GM12874 (cell line): ENCODE measurements around the gene KCNN4.
A peak's percentile ranks its signal among the peaks of the same experiment; 100 is the strongest.

ENCODE experiments used
- CTCF ChIP-seq: IDR thresholded peaks from 2 replicates; pipeline ENCODE4 v1.5.1; 2011; ENCODE audit warnings: low read depth, mild to moderate bottlenecking, control low read depth, low read length, moderate library complexity; ENCODE audit not compliant: insufficient read depth

Gene KCNN4

DNA sequence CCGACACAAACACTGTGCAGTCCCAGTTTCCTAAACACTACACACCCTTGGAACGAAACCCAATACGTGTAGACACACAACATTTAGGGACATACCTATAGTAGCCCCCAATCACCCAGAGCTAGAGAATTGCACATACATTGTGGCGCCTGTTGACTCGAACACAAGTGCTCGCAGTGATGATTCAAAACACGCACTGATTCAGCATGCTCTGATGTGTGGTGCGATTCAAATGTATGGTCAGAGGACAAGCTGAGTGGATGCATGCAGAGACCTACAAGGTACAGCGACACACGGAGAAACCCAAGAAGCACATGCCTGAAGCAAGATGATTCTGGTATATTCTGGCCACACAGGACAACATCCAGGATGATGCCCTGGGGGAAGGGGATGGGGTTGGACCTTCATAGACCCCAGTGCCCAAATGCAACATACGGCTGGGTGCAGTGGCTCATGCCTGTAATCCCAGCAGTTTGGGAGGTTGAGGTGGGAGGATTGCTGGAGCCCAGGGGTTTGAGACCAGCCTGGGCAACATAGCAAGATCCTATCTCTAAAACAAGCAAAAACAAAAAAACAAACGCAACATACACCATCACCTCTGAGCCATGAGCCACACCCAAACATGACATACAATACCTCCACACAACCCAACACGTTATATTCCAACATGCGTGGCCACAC, 997 bp upstream of the KCNN4 start:
- no peak for TF ChIP-seq CTCF

GRCh38 chr19:43779820-43780219, 953 bp downstream of the KCNN4 start:
- TF ChIP-seq CTCF = peak; percentile 57

- no peak for TF ChIP-seq CTCF
These were observed 1.5 kb downstream of the KCNN4 start for GRCh38 chr19:43779147-43779819.

- no peak for TF ChIP-seq CTCF
These were observed 2.1 kb downstream of the KCNN4 start for GRCh38 chr19:43778651-43779050.

DNA sequence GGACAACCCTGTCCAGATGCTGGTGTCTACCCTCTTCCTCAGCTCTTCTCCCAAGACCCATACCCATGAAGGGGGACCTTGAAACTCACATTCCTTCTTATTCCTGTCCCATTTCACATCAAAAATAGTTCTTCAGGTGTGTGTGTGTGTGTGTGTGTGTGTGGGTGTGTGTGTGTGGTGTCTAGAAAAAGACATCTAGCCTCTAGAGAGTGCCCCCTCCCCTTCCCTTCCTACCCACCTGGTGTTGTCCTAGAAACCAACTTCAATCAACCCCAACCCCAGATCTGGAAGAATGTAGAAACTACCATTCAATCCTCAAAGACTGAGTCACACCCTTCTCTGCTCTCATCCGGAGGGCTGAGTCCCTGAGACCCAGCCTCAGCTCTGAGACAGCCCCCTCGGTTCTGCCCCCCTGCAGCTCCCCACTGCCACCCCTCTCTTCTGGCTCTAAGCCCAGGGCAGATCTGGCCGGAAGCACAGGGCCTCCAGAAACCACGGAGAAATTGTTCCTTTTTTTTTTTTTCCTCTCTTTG, 3.5 kb downstream of the KCNN4 start:
- no peak for TF ChIP-seq CTCF

- TF ChIP-seq CTCF = no peak
These were observed 4.5 kb downstream of the KCNN4 start for GRCh38 chr19:43776286-43776685.

DNA sequence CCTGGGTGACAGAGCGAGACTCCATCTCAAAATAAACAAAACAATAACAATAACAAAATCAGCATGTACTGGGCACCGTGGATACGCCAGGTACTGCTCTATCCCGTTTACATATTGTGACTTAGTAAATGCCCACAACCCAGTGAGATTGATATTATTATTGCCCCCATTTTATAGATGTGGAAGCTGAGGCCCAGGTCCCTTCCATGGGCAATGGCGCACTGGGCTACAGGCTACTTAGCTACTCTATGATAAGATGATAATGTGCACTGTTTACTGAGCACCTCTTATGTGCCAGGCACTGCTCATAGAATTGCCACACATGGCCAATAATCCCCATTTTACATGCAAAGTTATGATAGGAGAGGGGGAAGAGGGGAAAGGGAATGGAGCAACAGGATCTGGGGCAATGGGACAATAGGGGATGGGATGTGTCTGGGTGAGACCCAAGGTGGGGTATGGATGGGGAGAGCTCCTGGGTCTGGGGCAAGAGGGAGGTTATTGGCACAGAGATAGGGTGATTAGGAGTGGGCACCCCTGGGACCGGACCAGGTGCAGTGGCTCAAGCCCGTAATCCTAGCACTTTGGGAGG, 5.4 kb downstream of the KCNN4 start:
- no peak for TF ChIP-seq CTCF
